HG02759 (cell line): ENCODE measurements around the gene ACTN1.

Experiments used
- ATAC-seq: cut with Tn5 transposase; IDR thresholded peaks from one replicate; pipeline ENCODE4 v1.9.1; 2021; ENCODE audit warnings: mild to moderate bottlenecking, moderate library complexity; ENCODE audit not compliant: unreplicated experiment

Gene ACTN1

DNA sequence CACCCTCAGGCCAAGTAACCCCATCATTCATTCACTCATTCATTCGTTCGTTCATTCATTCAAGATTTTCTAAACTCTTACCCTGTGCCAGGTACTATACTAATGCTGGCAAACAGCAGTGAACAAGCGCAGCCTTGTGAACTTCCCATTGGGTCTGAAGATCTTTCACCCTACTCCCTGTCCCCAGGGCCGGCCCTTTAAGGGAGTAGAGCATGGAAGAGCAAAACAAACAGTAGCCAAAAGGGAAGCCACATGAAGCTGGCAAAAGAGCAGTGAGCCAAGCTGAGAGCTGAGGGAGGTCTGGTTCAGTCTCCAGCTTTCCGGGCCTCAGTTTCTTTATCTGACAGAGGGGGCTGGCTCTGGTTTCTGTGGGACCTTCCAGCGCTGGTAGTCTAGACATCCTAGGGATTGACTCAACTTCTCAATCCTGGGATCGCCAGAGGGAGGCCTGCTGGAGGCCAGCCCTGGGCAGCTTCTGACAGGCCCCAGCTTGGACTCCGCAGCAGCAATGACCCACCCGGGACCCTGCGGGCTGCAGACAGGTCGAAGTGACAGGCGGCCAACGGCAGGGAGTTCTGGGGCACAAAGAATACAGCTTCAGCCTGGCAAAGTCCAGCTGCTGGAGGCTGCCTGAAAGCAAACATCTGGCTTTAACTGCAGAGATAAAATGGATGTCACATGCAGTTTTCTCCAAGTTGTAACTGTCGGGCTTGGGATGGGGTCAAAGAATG, 27.1 kb downstream of the ACTN1 start:
- no peak for ATAC-seq

DNA sequence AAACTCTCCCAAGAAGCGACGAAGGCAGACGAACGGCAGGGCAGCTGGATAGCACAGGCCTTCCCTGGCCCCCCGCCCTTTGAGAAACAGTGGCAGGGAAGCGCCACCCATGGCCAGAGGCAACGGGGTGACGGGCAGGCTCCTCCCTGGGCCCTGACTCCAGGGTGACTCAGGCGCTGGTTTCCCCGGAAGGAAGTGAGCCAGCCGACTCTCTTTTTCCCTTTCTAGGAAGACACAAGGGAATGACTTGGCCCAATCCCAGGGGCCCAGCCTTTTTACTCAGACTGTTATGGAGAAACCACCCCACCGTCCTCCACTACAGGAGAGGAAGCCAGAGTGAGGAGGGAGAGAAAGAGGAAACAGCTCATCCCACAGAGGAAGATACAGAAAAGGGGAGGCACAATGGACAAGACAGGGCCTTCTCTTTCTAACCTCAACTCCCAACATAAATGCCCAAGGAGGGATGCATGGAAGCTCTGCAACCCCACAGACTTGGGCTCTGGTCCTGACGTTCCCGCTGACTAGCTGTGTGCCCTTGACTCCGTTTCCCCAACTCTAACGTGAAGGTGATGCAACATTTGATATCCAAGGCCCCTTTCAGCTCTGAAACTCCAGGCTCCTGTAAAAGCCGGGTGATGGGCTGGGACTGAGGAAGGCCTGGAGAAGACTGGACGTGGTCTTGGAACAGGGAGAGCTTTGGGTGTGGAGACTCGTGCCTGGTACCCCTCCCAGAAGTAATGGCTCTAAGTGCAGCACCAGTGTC, 27.9 kb downstream of the ACTN1 start:
- no peak for ATAC-seq

DNA sequence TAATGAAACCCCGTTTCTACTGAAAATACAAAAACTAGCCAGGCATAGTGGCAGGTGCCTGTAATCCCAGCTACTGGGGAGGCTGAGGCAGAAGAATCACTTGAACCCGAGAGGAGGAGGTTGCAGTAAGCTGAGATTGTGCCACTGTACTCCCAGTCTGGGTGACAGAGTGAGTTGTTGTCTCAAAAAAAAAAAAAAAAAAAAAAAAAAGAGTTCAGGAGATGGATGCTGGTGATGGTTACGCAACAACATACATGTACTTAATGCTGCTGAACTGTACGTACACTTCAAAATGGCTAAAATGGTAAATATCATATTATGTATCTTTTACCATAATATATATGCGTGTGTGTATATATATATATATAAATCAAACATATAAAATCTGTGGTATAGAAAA, 29.0 kb downstream of the ACTN1 start:
- ATAC-seq: no peak

DNA sequence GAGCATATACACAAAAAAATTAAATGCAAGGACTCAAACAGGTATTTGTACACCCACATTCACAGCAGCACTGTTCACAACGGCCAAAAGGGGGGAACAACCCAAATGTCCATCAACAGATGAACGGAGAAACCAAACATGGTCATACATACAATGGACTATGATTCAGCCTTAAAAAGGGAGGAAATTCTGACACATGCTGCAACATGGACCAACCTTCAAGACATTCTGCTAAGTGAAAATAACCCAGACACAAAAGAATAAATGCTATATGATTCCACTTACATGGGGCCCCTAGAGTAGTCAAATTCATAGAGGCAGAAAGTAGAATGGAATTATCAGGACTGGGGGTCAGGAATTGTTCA, 29.5 kb downstream of the ACTN1 start:
- no peak for ATAC-seq

DNA sequence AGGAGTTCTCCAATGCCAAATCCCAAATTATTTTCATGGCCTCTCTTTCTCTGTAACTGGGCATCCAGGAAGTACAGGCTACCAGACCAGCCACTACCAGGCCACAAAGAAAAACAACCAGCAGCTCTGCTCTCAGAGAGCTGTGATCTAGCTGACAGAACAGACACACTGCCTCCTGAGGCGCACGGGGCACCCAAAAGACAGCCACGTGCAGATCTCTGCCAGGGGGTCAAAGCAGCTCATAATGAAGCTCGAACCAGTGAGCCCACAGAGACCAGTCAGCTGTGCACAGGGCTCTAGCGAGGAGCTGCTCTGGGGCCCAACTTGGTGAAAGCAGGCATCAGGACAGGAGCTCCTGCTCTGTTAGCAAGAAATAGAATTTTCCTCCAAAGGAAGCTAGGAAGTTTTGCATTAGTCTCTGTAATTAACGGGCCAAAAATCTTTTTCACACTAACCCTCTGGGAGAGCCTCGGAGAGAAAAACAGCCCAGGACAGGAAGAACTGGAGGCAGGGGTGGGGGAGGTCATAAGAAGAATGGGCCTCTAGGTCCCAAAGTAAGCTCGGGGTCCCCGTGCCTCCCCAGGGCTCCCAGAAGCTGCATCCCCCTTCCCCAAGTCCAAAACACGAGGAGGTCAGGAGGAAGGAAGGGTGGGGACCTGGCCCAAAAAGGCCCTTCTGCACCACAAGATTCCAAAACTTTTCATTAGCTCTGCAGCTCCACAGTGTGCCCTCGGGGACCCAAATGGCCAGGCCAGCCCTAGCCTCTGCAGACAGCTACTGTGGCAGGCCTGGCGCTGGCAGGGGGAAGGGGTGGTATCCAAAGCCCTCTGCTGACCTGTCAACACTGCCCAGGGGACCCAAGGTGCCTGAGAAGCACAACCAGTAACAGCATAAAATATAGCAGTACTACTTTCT, 30.2 kb downstream of the ACTN1 start:
- no peak for ATAC-seq

DNA sequence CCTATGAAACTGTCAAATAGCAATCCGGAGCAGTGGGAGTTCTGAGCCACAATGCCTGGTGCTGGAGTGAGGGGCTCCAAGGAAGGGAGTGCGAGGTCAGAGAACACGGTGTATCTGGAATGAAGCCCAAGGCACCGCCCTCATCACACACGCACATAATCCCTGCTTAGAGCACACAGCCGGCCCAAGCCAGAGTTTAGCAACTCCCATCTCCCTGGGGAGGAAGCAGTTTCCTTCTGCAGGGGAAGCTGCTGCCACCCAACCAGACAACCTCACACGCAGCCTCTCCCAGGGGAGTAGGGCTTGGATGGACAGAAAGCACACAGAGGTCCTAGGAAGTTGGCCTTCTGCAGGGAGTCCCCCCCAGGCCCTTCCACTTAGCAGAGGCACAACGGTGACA, 31.3 kb downstream of the ACTN1 start:
- ATAC-seq: no peak

DNA sequence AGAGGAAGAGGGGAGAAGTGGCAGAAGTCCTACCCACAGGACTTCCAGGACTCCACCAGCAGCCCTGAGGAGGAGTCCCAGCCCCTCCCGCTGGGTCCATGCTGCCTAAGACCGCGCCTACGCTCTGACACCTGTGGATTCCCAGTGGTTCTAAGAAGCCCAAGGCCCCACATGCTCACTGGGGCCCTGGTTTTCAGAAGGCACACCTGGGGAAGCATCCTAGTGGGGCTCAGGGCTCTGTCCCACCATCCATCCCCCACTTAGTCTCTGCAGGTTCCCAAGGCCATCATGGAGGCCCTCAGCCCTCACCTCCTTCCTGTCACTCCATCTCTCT, 32.6 kb downstream of the ACTN1 start:
- ATAC-seq: no peak

DNA sequence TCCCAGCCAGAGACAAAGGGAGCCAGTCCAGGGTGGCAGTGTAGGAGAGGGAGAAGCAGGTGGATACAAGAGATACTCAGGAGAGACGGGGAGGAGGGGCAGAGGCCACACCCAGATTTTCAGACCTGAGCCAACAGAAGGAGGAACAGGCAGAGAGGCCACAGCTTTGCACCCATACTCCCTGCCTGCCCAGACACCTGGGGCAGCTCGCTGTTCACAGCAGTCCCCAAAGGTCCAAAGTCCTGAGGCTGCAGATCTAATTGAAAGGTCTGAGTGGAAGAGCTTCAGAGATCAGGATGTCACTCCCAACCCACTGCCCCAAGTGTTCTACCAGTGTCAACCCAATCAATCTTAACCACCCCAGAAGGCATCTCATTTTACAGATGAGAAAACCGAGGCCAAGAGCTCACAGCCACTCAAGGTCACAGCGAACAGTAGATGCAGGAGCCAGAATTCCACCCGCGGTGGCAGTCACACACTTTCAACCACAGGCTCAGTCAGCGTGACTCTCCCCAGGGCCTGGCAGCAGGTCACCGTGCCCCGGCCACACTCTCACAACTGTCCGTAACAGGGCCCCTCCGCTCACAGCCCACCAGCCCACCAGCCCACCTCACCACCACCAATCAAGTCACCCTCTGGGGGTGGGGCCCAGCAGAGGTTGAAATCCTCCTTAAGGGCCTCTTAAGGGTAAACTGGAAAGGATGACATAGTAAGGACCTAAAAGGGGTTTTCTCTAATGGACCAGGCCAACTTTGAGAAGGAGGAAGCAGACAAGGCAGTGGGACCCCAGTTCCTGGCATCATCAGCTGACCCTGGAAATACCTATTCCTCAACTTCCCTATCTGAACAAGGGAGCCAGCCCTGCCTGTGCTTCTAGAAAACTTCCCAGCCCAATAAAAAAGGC, 33.3 kb downstream of the ACTN1 start:
- ATAC-seq: no peak

DNA sequence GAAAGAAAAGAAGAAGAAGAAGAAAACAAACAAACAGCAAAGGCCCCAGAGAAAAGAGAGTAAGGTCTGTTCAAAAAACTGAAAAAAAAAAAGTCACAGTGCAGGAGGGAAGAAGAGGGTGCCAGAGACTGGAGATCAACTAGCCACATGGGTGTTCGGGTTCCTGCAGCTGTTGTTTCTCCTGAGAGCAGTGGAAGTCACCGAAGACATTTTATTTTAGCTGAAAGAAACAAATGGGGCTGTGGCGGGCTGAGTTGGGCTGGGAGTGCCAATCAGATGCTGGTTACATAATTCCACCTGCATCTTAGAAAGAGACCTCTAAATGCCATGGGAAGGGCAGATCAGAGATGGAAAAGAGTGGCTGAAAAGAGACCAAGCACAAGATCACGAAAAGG, 33.9 kb downstream of the ACTN1 start:
- ATAC-seq: no peak

DNA sequence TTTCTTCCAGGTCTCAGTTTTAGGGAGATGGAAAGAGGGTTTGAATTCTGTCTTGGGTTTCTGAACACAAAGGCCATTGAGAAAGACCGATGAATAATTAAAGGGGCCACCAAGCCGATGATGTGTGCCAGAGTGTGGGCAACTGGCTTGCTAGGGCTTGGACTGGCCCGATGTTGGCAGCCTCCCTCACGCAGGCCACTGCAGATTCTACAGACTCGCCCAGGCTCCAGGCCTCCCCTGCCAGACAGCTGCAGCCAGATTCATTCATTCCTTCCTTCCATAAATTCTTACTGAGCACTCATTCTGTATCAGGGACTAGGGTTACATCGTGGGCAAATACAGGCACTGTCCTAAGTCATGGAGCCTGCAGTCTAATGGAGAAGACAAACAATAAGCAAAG, 34.9 kb downstream of the ACTN1 start:
- no peak for ATAC-seq

DNA sequence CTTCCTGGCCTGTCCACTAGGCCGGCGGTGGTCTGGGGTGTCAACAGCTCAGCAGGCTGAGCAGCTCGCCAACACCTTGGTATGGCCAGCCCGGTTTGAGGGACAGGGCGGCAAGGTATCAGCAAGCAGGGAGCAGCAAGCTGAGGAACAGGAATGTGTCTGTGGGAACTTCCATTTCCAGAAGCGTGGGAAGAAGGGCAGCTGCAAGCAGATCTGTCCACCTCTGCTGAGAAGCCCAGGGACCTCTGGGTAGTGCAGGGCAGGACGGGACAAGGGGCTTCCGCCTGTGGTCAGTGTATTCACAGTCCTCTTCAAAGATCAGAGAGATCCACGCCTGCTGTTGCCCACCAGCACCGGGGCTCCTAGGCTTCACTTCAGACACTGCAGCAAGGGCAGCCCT, 36.0 kb downstream of the ACTN1 start:
- no peak for ATAC-seq

DNA sequence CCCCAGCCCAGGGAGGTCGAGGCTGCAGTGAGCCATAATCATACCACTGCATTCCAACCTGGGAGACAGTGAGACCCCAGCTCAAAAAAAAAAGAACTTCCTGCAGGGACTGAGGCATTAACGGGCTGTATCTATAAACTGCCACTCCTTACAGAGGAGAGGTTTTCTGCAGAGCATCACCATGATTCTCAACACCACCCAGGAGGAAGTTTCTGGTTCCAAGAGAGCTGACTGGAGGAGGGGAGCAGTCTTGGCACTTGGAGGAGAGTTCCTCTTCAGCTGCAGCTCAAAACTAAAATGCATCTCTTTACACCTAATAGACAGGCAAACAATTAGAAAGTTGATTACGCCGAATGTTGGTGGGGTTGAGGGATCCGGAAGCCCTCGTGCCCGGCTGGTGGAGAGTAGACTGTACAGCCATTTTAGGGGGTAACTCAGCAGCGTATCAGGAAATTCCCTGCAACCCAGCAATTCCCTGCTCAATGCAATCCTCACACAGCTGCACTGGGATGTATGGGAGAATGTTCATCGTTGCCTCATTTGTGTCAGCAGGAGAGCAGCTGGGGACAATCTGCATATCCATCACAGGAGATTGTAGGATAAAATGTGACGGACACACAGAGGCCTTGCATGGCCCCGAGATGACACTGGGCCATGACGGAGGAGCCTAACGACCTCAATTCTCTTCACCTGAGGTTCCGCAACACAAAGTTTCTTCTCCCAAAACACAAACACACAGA, 36.6 kb downstream of the ACTN1 start:
- no peak for ATAC-seq

DNA sequence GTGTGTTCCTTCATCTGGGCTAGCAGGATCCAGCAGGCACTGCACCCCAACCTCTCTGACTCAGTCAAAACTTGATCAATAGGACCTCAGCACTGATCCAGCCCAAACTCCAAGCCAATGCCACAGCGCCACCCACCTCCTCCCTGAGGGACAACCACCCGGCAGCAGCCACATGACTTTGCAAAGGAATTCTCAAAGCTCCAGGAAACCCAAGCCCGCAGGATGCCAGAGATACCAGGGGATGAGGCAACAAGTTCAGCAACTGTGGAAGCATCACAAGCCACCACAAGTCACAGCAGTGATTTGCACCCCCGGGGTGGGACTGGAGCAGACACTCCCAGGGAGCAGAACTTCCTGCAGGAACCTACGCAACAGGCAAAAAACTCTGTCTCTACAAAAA, 37.3 kb downstream of the ACTN1 start:
- ATAC-seq: no peak

DNA sequence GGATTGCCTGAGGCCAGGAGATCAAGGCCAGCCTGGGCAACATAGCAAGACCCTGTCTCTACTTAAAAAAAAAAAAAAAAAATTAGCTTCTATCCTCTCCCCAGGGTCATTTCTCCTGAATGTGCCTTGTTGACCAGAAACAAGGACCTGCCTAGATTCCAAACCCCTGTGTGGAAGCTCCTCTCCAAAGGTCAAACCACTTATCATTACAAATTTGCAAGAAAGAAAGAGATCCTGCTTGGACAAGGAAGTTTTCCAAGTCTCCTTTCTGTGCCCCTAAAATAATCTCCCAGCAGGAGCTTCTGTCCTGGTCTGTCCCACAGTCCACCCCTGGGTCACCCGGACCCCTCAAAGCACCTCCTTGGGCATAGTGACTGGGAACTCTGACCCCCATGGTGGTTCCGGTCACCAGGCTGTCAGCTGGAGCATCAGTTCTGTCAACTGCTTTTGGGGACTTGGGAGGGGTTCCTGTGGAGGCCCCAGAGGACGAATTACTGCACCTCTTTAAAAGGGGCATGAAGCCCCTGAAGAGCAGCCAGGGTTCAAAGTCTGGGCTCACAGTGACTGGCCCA, 38.4 kb downstream of the ACTN1 start:
- no peak for ATAC-seq

DNA sequence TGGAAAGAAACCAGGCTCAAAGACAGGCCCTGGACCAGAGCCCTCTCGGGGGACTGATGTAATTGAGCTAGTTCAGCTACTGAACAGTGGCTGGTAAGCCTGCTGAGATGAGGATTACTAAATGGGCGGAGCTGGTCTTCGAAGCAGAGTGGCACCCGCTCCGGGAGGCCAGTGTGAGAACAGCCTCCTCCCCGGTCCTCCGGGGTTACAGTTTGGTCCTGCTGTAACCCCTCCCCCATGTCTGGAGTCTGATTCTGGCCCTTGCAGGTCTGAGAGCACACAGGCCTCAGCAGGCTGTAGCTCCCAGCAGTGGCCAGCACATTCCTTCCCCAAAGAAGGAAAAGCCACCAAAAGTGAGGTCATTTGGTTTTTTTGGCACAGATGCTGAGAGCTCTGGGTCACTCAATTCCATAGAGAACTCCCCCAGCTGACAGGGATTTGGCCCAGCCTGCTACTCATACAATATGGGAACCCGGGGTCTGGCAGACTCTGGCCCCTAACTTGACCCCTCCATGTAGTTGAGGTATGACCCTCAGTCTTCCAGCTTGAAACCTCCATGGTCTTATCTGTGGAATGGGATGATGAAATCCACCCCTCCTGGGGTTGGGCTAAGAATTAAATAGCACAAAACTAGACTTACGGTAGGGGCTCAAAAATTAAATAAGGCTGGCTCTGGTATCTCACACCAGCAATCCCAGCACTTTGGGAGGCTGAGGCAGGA, 39.0 kb downstream of the ACTN1 start:
- no peak for ATAC-seq

DNA sequence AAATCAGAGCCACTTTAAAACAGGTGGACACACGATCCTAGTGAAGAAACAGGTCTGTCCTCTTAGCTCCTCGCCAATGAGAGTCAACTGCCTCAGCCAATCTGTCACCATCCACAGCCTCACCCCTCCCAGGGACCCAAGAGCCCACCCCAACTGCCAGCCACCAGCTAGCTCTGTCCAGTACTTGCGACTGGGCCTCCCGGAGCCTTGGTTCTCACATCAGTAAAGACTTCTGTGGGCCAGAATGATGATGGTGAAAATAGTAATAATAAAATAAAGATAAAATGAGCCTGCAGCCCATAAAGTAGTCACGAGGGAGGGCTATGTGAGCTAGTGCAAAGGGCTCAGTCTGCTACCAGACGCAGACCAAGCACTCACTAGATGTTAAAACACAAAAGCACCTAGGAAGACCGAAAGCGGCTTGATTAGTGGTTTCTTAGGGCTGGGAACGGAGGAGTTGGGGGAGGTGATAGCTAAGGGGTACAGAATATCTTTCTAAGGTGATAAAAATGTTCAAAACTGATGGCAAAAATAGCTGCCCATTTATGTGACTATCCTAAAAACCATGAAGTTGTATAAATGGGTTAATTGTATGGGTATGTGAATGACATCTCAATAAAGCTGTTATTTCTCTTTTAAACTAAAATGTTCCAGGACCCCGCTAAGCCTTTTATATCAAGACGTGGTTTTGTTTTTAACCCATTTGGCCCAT, 39.8 kb downstream of the ACTN1 start:
- ATAC-seq: no peak

DNA sequence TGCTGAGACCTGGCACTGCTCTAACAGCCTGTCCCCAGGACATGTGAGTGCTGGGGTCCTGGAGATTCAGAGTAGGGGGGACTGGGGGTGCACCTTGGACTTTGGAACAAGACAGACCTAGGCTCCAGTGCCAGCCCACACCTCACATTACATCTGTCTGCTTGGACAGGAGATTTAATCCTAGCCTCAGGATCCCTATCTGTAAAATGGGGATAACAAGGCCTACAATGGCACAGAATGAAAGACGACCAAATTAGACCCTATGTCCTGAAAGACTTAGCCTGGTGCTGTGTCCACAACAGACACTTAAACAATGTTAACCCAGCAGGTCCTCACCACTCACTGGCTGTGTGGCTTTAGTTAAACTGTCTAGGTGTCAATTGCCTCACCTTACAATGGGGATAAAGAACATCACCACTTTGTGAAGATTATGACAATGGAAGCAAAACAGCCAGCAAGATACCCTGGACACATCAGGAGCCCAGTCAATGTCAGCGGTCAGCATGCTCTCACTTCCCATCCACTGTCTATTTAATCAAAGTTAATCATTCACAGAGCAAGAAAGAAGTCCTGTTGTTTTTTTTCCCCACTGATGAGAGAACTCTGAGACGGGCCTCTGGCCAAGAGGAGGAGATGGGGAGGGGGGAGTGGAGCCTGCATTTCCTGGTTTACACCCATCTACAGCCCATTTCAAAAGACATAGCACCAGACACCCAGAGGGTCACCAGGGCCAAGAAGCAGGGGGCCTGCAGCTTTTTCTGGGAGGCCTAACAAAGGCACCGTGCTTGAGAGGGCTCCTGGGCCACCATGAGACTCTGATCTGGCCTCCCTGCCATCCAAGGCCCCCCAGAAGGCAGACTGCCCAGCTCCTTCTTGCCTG, 40.6 kb downstream of the ACTN1 start:
- no peak for ATAC-seq
